Activated T-cell treated with anti-CD3 and anti-CD28 coated beads, Interleukin-2, amount 50 U/mL, for 4 hours (primary cell): ENCODE data around the gene EXOC3. TPM values are rescaled to one million over a fixed set of nuclear protein-coding genes. Genes with fewer than 3 reads are reported as not detected.
"Not testable (repeated sequence)": the region's sequence is repeated elsewhere in the genome, so short reads cannot be mapped to it uniquely, and the experiment has no call there.

Experiments
- ATAC-seq, 2 donors: fragments of 200-7000 bp; cut with Tn5 transposase; one replicate each; pipeline ENCODE4 v1.10.0; 2021
- DNase-seq: peaks from one replicate; pipeline ENCODE4 v3.0.0-alpha.2; 2020
- H3K27me3 Mint-ChIP-seq: one replicate; pipeline ENCODE4 v1.8.0; 2021; ENCODE audit warnings: low read depth, mixed read lengths
- H3K36me3 Mint-ChIP-seq: one replicate; pipeline ENCODE4 v1.8.0; 2022; ENCODE audit warnings: mixed read lengths; ENCODE audit not compliant: insufficient read depth
- H3K4me1 Mint-ChIP-seq: one replicate; pipeline ENCODE4 v1.8.0; 2021; ENCODE audit warnings: low read depth, mixed read lengths
- H3K4me3 Mint-ChIP-seq: one replicate; pipeline ENCODE4 v1.8.0; 2021; ENCODE audit warnings: mild to moderate bottlenecking, moderate library complexity, mixed read lengths
- H3K9me3 Mint-ChIP-seq: one replicate; pipeline ENCODE4 v1.8.0; 2021; ENCODE audit warnings: mixed read lengths
- total RNA-seq, 3 donors: library from RNA; stranded (reverse); gene quantifications; one replicate each; pipeline ENCODE4 v1.2.1, GENCODE V29; 2021

EXOC3 gene
- total RNA-seq, 3 donors from 2014 or later: 62.7 to 78.3 (median 67.2) TPM

DNA sequence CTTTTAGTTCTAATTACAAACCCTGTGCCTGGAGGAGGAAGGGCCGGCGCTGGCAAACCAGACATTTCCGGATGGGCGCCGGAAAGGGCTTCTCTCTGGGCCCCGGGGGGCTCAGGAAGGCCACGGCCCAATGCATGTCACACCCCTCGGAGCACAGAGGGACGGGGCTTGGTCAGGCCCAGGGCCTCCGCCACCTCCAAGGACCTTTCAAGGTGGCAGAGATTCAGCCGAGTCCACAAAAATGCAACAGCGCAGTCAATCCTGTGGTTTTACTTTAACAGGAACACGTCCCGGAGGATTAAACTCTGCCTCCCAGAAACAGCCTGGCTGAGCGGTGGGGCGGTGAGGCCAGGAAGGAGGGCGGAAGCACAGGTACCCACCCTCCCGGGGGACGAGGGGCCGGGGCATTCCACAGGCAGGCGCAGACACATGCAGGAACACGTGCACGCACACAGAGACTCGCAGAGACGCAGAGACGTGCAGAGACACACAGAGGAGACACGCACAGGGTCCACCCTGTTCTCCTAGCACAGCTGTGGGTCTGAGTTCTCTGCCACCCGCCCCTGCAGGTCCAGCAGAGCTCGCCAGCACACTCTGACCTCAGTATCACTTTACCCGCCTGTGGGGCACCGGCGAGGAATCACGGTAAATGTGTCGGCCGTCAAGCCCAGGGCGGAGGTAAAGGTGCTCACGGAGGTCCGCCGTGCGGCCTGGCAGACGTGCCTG is 58.3 kb downstream of the EXOC3 start:
- no peaks in the 10 kb centered on the region for H3K36me3 Mint-ChIP-seq
- H3K4me1 Mint-ChIP-seq: peaks cover 2% of the 10 kb centered on the region
- DNase-seq (no peak), ATAC-seq (no peak)
- H3K27me3 Mint-ChIP-seq: peaks cover 38% of the 10 kb centered on the region
- no peaks in the 10 kb centered on the region for H3K9me3 Mint-ChIP-seq
- H3K4me3 Mint-ChIP-seq: no peak overlapping the region

DNA sequence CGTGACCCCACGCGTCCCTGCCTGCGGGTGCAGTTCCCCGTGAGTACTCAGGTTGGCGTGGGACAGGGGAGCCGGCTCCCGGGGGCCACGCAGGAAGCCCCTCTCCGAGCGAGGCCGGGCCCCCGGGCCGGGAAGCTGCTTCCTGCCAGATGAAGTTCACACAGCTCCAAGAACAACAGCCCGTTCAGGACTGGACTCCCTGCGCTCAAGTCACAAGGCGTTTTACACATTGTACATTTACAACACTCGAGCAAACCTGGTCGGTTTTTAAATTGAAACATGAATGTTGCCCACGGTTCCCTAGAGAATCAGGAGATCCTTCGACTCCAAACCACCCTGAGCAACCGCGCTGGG is 58.8 kb downstream of the EXOC3 start:
- Mint-ChIP-seq H3K4me3 (no peak overlapping the region), H3K27me3 (peaks cover 38% of the 10 kb centered on the region), H3K36me3 (no peaks in the 10 kb centered on the region), H3K9me3 (no peaks in the 10 kb centered on the region), H3K4me1 (peaks cover 2% of the 10 kb centered on the region)
- ATAC-seq (no peak), DNase-seq (no peak)

DNA sequence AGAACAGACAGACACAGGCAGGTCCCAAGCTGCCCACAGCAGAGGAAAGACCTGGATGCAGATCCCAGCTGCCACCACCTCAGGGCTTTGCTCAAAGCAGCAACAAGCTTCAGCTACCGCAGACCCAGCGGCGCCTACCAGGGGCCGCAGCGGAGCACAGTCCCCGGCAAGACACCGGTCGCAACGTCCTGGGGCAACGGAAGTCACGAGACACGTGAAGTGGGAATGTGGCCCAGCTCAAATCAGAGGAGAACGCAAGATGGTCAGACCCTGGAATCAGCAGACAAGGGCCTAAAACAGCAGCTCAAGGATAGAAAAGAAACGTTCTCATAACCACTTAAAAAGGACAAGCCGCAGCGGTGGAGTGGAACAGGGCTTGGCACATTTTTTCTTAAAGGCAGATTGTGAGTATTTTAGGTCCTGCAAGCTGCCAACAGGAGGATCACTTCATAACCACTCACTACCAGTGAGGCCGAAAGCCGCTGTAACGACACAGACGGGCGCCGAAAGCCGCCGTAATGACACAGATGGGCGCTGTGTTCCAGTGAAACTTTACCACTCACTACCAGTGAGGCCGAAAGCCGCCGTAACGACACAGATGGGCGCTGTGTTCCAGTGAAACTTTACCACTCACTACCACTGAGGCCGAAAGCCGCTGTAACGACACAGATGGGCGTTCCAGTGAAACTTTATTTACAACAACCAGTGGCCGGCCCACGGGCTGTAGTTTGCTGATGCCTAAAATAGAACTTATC is 59.5 kb downstream of the EXOC3 start:
- H3K4me3 Mint-ChIP-seq: no peak overlapping the region
- peak in 1 of 2 donors; percentile 57 for ATAC-seq

DNA sequence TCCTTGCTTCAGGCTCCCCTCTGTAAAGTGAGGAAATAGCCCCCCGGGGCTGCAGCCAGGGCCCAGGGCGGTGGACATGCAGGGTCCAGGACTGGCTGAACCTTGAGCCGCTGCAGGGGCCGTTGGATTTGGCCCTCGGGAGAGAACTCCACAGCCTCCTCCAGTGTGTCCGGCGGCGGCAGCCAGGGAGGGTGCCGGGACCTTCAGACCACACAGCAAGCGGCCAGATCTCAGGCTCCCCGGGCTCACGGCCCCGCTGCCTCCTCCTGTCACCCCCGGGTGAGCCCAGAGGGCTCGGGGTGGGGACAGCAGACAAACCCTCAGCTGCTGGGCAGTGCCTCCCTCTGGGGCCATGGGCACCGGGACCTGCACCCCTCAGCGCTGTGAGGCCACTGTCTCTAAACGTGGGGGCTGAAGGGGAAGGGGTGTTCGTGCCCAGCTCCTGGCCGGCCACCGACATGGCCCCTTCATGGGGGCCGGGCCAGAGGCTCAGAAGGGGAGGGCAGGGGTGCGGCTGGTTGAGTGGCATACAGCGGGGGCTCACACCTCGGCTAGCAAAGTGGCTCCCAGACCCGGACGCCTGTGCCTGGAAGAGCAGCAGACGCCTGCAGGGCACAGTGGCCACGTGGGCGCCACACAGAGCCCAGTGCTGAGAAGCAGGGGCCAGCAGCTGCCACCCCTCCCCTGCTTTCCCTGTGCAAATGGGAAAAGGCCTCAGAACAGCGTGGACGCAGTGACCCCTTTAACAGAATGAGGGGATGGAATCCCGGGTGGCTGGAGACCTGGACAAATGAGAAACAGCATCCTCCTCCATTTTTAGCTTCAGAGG is 61.6 kb downstream of the EXOC3 start:
- Mint-ChIP-seq H3K27me3 (peaks cover 24% of the 10 kb centered on the region), H3K9me3 (no peaks in the 10 kb centered on the region), H3K4me3 (no peak overlapping the region), H3K36me3 (no peaks in the 10 kb centered on the region), H3K4me1 (peaks cover 2% of the 10 kb centered on the region)
- DNase-seq (no peak), ATAC-seq (no peak)

More for the DNA sequence above, 59.5 kb downstream of the EXOC3 start:
- no peaks in the 10 kb centered on the region for H3K9me3 Mint-ChIP-seq
- H3K27me3 Mint-ChIP-seq: peaks cover 32% of the 10 kb centered on the region
- no peak for DNase-seq
- H3K4me1 Mint-ChIP-seq: peaks cover 2% of the 10 kb centered on the region
- H3K36me3 Mint-ChIP-seq: no peaks in the 10 kb centered on the region

DNA sequence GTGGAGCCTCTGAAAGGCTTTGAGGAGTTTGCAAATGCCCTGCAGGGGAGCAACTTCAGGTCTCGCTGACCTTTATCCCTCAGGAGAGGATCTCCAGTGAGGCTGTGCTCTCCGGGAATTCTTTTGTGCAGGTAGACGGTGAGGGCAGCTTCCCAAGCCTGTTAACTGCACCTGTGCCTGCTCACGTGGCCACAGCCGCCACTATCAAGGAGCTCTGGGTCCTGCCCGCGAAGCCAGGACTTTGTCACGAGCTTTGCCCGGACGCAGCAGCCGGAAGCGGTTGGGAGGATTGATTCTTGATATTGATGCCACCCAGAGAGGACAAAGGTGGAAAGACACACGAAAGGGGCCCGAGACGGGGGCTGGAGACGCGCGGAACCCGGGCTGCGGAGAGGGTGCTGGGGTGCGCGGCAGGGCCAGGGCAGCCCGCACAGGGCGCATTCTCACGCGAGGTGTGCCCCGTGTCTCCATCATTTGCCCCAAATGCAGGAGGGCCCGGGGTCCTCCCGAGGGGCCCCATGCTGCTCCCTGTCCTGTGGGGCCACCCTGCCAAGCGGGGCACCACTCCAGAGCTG is 63.1 kb downstream of the EXOC3 start:
- H3K4me1 Mint-ChIP-seq: peaks cover 2% of the 10 kb centered on the region
- no peaks in the 10 kb centered on the region for H3K36me3 Mint-ChIP-seq
- peaks cover 13% of the 10 kb centered on the region for H3K27me3 Mint-ChIP-seq

DNA sequence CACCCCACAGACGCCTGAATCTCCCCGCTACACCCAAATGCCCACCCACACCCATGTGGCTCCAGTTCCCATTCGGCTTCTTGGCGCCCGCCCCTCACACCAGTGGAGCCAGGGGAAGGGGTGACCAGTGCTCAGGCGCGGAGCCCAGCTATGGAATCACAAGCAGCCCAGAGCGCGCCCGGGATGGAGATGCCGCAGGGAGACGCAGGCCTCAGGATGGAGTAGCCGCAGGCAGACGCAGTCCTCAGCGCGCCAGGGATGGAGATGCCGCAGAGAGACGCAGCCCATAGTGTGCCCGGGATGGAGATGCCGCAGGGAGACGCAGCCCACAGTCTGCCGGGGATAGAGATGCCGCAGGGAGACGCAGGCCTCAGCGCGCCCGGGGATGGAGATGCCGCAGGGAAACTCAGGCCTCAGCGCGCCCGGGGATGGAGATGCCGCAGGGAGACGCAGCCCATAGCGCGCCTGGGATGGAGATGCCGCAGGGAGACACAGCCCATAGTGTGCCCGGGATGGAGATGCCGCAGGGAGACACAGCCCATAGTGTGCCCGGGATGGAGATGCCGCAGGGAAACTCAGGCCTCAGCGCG is 65.1 kb downstream of the EXOC3 start:
- not testable (repeated sequence) for H3K4me3 Mint-ChIP-seq, DNase-seq, H3K36me3 Mint-ChIP-seq, H3K9me3 Mint-ChIP-seq, H3K27me3 Mint-ChIP-seq, H3K4me1 Mint-ChIP-seq, ATAC-seq

More for the DNA sequence above, 63.1 kb downstream of the EXOC3 start:
- Mint-ChIP-seq H3K4me3 (no peak overlapping the region), H3K9me3 (no peaks in the 10 kb centered on the region)
- ATAC-seq (no peak), DNase-seq (no peak)

DNA sequence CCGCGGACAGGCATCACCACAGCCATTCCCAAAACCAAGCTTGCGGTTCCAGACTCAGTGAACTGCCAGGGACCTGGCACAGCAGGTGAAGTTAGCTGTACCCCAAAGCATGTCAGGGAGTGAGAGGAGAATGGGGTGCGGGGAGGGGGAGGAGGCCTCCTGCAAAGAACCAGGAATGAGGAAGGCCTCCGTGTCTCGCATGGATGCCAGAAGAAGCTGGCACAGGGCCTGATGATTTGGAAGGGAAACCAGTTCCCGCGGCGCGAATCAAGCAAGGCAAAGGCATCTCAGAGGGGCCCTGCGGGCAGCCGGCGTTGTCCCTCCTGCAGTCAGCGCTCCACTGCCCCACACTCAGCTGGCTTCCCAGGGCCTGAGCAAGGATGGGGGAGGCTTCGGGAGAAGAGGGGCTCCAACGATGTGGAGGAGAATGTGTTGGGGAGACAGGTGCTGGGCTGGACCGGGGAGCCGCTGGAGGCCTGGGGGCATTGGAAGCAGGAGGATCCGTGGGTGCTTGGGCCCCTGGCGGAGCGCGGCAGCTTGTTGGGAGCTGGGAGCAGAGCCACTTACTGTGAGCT is 66.7 kb downstream of the EXOC3 start:
- ATAC-seq (no peak), DNase-seq (no peak)
- Mint-ChIP-seq H3K36me3 (no peaks in the 10 kb centered on the region), H3K4me3 (no peak overlapping the region), H3K27me3 (peaks cover 6% of the 10 kb centered on the region), H3K4me1 (no peaks in the 10 kb centered on the region), H3K9me3 (no peaks in the 10 kb centered on the region)

DNA sequence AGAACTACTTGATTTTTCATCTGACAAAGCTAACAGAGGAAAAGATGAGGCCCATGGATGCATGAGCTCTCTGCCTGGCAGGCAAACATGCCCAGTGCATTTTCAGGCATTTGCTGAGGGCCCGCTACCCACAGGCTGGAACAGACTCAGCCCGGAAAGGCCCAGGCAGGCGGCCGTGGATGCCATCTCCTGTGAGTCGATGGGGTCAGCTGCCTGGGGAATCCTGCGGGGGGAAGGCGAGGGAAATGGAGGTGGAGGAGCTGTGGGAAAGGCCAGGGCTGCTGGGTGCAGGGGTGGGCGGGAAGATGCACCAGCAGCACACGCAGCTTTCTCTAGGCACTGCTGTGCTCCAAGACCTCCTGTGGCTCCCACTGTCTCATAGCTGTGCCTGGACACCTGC is 67.5 kb downstream of the EXOC3 start:
- Mint-ChIP-seq H3K36me3 (no peaks in the 10 kb centered on the region), H3K27me3 (peaks cover 9% of the 10 kb centered on the region), H3K9me3 (no peaks in the 10 kb centered on the region), H3K4me1 (no peaks in the 10 kb centered on the region), H3K4me3 (no peak overlapping the region)
- no peak for DNase-seq
- no peak for ATAC-seq

DNA sequence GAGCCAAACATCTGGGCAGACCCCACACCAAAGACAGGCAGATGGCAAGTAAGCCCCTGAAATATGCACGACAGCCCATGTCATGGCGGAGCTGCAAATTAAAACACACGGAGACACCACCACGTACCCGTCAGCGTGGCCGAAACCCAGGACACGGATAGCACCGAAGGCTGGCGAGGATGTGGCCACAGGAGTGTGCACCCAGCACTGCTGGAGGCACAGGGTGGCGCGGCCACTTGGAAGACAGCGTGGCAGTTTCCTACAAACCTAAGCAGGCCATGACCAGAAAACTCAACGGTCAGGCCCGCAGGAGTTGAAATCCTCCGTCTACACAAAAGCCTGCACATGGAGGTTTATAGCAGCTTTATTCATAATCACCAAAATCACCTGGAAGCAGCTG is 68.5 kb downstream of the EXOC3 start:
- Mint-ChIP-seq H3K36me3 (no peaks in the 10 kb centered on the region), H3K9me3 (no peaks in the 10 kb centered on the region), H3K4me1 (no peaks in the 10 kb centered on the region), H3K4me3 (no peak overlapping the region), H3K27me3 (peaks cover 13% of the 10 kb centered on the region)
- ATAC-seq (no peak), DNase-seq (no peak)

DNA sequence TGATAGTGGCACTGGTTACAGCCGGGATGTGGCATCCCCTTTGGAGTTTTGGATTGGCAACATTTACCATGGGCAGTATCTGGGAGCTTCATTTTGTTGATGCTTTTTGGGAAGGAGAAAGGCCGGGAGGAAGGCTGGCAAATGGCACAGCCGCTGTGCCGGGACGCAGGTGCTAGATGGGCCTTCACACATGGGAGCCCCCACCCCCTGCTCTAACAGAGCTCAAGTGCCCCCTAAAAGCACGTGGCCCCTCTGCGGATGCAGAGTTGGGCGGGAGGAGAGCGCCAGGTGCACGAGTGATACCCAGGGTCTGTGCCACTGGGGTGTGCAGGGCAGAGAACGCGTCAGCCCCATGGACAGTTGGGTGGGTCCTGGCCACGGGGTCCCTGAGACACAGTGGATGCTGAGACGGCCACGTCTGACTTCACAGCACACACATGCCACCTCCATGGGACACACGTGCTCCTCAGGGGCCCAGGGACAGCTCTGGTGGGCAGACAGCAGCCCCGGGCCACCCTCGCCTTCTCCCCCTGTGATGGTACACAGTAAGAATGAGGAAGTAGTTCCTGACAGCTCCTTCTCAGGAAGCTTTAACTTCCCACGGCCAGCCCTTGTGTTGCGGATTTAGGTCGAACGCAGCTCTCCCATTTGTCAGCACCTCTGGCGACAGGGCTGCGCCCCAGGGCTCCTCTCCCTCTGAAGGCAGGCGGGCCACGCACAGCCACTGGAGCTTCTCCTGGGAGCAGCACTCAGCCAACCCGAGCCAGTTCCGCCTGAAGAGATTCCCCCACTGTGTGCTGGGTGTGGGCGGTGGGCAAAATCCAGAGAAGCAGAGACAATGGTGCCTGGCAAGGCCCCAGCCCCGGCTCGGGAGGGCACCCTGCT is 70.5 kb downstream of the EXOC3 start:
- H3K9me3 Mint-ChIP-seq: no peaks in the 10 kb centered on the region

DNA sequence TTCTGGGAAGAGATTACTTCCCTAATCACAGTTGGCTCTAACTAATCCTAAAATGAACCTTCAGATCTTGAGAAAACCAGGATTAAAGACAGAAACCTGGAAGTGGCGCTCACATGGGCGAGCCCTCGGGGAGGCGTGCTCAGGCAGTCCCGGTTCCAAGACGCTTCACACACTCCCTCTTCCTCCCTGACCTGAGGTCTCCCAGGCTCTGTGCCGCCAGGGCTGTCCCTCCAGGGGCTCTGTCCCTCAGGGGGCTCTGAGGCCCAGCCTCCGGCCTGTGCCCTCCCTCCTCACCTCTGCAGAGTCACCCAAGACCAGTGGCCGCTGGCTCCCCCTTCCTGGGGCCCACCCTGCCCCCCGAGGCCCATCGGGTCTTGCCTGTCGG is 71.1 kb downstream of the EXOC3 start:
- no peaks in the 10 kb centered on the region for H3K9me3 Mint-ChIP-seq
- no peaks in the 10 kb centered on the region for H3K4me1 Mint-ChIP-seq
- DNase-seq: no peak
- H3K36me3 Mint-ChIP-seq: no peaks in the 10 kb centered on the region
- ATAC-seq: no peak
- no peak overlapping the region for H3K4me3 Mint-ChIP-seq
- H3K27me3 Mint-ChIP-seq: peaks cover 30% of the 10 kb centered on the region

More for the DNA sequence above, 70.5 kb downstream of the EXOC3 start:
- DNase-seq (no peak), ATAC-seq (no peak)
- no peaks in the 10 kb centered on the region for H3K36me3 Mint-ChIP-seq
- H3K27me3 Mint-ChIP-seq: peaks cover 29% of the 10 kb centered on the region
- no peaks in the 10 kb centered on the region for H3K4me1 Mint-ChIP-seq
- H3K4me3 Mint-ChIP-seq: no peak overlapping the region

DNA sequence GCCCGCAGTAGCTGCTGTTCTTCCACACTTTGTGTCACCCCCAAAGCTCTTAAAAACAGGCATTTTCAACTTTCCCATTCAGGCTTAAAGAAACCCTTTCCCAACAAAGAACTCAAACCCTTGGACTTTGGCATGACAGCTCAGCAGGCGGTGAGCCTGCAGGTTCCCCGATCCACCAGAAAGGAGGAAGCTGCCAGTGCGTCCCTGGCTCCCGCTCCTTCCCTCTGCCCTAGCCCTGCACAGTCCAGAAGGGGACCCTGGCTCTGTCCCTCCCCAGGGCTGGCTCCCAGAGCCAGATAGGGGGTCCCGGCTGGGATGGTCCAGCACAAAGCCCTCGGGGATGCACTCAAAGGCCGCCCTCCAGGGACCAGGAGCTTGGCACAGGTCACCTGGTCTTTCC is 71.7 kb downstream of the EXOC3 start:
- no peak for DNase-seq
- no peaks in the 10 kb centered on the region for H3K36me3 Mint-ChIP-seq
- no peaks in the 10 kb centered on the region for H3K4me1 Mint-ChIP-seq
- no peak overlapping the region for H3K4me3 Mint-ChIP-seq
- no peak for ATAC-seq
- H3K27me3 Mint-ChIP-seq: peaks cover 32% of the 10 kb centered on the region
- no peaks in the 10 kb centered on the region for H3K9me3 Mint-ChIP-seq

DNA sequence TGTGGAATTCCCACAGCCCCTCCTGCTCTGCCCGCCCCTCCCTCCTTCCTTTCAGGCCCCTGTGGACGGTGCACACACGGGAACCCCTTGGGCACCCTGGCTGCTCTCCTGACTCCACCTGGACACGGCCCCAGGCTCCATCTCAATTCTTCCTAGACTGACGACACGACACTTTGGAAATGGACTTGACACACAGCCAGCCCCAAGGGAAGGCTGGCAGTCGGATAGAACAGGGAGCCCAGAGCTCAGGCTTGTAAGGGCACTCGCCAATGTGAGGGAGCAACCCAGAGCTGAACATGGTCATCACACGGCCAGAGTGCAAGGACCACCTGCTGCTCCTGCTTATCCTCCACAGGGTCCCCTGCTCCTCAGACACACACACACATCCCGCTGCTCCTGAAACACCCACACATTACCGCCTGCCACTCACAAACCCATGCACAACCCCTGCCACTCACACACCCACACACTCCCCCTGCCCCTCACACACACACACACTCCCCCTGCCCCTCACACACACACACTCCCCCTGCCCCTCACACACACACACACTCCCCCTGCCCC is 72.4 kb downstream of the EXOC3 start:
- H3K9me3 Mint-ChIP-seq: no peaks in the 10 kb centered on the region
- no peaks in the 10 kb centered on the region for H3K36me3 Mint-ChIP-seq
- DNase-seq: no peak
- no peaks in the 10 kb centered on the region for H3K4me1 Mint-ChIP-seq
- H3K4me3 Mint-ChIP-seq: no peak overlapping the region
- peaks cover 35% of the 10 kb centered on the region for H3K27me3 Mint-ChIP-seq
- ATAC-seq: no peak
